Mesodermal cell (in vitro differentiated cells): ENCODE data around the gene CASKIN2.
"Not testable (repeated sequence)": the region's sequence is repeated elsewhere in the genome, so short reads cannot be mapped to it uniquely, and the experiment has no call there.

Experiments
- H3K27ac ChIP-seq: 2 replicates; pipeline ENCODE4 v1.7.0; 2013; ENCODE audit warnings: mild to moderate bottlenecking, low read depth, low read length, moderate library complexity; ENCODE audit not compliant: severe bottlenecking
- H3K36me3 ChIP-seq: 2 replicates; pipeline ENCODE4 v1.7.1; 2013; ENCODE audit warnings: mild to moderate bottlenecking, low read length, moderate library complexity; ENCODE audit not compliant: control insufficient read depth, insufficient read depth
- H3K4me1 ChIP-seq: one replicate; pipeline ENCODE4 v1.7.1; 2013; ENCODE audit warnings: mild to moderate bottlenecking, low read length; ENCODE audit not compliant: insufficient read depth, control insufficient read depth, poor library complexity, severe bottlenecking
- H3K4me3 ChIP-seq: 2 replicates; pipeline ENCODE4 v1.7.0; 2013; ENCODE audit warnings: low read length, control low read depth, mild to moderate bottlenecking; ENCODE audit not compliant: insufficient read depth, poor library complexity, severe bottlenecking; ENCODE audit errors: extremely low read depth
- H3K9me3 ChIP-seq: 2 replicates; pipeline ENCODE4 v1.7.1; 2013; ENCODE audit warnings: mild to moderate bottlenecking, low read length, moderate library complexity; ENCODE audit not compliant: control insufficient read depth
- WGBS, 2 experiments: methylation state at CpG; one replicate each; pipeline ENCODE4 v1.1.5; 2013; ENCODE audit warnings: missing lambda C conversion rate in 2 of 2; ENCODE audit not compliant: insufficient coverage in 2 of 2; 5-methylcytosine and 5-hydroxymethylcytosine counted together

CASKIN2 gene

DNA sequence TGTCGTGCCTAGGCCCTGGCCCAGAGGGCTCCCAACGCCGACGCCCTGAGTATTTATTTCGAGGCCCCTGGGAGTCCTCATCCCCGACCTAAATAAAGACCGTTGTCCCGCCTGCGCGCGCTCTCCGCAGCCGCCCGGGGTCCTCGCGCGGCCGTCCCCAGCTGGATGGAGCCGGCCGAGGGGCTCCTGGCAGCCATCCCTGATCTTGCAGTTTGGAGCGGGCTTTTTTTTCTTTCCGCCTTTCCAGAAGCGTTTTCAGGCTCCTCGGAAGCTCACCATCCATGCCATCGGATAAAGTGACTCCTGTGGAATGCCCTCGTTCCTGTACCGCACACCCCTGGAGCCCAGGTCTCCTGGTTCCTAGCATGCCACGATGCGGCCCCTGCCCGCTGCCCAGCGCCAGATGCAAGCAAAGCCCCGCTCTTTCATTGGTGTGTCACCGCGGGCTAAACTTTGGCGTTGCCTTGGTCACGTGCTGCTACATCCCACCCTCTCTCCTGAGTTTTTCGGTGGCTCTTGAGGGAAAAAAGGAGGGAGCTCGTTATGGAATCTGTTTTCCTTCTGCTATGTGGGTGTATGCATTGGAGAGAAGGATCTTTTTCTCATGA lies 58.2 kb downstream of the CASKIN2 start:
- H3K9me3 ChIP-seq: no peaks in the 10 kb centered on the region
- no peaks in the 10 kb centered on the region for H3K36me3 ChIP-seq
- 2% methylated on average over 34 to 37 of the region's 38 CpGs for WGBS, 2 experiments
- peak overlapping the region; percentile 76 for H3K4me3 ChIP-seq
- H3K27ac ChIP-seq: peak overlapping the region; percentile 87
- H3K4me1 ChIP-seq: peaks cover 16% of the 10 kb centered on the region

GRCh38 chr17:75456417-75457046 lies 58.8 kb downstream of the CASKIN2 start, which contains the start of gene TMEM94:
Gene TMEM94 (plus strand): TSS chr17:75456635. CDS start chr17:75471906, 15,271 bp downstream.
- Histone ChIP-seq H3K4me1 (peaks cover 16% of the 10 kb centered on the region), H3K9me3 (no peaks in the 10 kb centered on the region), H3K4me3 (peak within 1 kb of the TSS; percentile 76), H3K36me3 (no peaks in the 10 kb centered on the region), H3K27ac (peak within 1 kb of the TSS; percentile 87)
- WGBS, 2 experiments: 1% methylated on average over 32 to 33 of the region's 33 CpGs

DNA sequence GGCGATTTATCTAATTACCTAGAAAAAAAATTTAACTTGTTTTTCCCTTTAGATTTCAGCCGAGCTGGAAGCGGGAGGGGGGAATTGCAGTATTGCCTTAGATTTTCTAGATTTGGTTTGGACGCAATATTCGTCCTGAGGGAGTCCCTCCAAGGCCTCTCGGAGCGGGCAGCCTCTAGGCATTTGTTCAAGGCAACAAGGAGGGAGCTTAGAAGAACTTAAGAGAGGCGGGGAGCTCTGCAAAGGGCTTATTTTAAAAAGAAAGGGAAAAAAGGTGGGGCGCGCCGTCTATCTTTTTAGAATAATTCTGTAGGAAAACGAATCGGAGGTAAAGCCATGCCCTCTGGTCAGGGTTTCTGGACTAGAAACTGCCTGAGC lies 59.3 kb downstream of the CASKIN2 start:
- H3K4me1 ChIP-seq: peaks cover 16% of the 10 kb centered on the region
- no peaks in the 10 kb centered on the region for H3K36me3 ChIP-seq
- no peaks in the 10 kb centered on the region for H3K9me3 ChIP-seq
- 12% methylated on average over 10 to 11 of the region's 13 CpGs for WGBS, 2 experiments
- peak overlapping the region; percentile 76 for H3K4me3 ChIP-seq
- peak overlapping the region; percentile 62 for H3K27ac ChIP-seq

- H3K36me3 ChIP-seq, H3K27ac ChIP-seq, H3K4me3 ChIP-seq, H3K9me3 ChIP-seq: not testable (repeated sequence)
- WGBS, 2 experiments: 100% methylated on average over 3 of the region's 3 CpGs; no CpG with 5 or more reads in 1 of the 2 experiments
- peaks cover 16% of the 10 kb centered on the region for H3K4me1 ChIP-seq
Observed at GRCh38 chr17:75454672-75455071, 60.7 kb downstream of the CASKIN2 start.

DNA sequence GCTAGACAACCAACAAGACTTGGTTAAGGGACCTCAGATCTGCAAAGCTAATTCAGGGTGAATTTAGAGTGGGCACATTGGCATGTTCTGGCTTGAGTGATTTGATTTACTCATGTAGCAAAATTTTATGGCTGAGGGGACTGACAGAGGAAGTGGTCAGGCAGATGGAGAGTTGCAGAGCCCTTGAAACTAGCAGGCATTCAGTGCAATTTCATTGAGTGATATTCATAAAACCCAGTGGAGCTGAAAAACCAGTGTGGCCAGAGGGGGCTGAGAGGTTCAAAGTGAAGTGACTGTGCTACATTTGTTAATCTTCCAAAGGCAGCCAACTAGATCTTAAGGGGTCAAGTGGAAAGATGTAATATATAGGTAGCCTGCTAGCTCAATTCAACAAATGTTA lies 61.1 kb downstream of the CASKIN2 start:
- Histone ChIP-seq H3K36me3 (no peaks in the 10 kb centered on the region), H3K27ac (no peak overlapping the region), H3K4me1 (peaks cover 16% of the 10 kb centered on the region), H3K9me3 (no peaks in the 10 kb centered on the region), H3K4me3 (no peak overlapping the region)

DNA sequence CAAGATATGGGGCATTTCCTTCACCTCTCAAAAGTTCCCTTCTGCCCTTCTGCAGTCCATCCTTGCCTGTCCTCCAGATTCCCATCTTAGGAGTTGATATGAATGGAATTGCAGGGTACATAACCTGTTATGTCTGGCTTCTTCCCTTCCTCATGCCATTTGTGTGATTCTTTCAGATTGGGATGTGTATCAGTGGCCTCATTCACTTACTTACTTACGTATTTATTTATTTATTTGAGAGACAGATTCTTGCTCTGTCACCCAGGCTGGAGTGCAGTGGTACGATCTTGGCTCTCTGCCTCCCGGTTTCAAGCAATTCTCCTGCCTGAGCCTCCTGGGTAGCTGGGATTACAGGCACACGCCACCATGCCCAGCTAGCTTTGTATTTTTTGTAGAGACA lies 65.1 kb downstream of the CASKIN2 start:
- no peak overlapping the region for H3K27ac ChIP-seq
- 92 to 94% methylated on average over 3 to 4 of the region's 4 CpGs for WGBS, 2 experiments

More for the DNA sequence above, 65.1 kb downstream of the CASKIN2 start:
- H3K4me3 ChIP-seq: no peak overlapping the region
- peaks cover 11% of the 10 kb centered on the region for H3K4me1 ChIP-seq
- no peaks in the 10 kb centered on the region for H3K9me3 ChIP-seq
- no peaks in the 10 kb centered on the region for H3K36me3 ChIP-seq
